GM21528 (cell line): ENCODE data around the gene RXFP4.
"Not testable (repeated sequence)": the region's sequence is repeated elsewhere in the genome, so short reads cannot be mapped to it uniquely, and the experiment has no call there.

ENCODE experiments used
- ATAC-seq: cut with Tn5 transposase; IDR thresholded peaks from one replicate; pipeline ENCODE4 v1.9.1; 2021; ENCODE audit warnings: mild to moderate bottlenecking, moderate library complexity; ENCODE audit not compliant: unreplicated experiment, low FRiP score

Gene RXFP4, protein sequence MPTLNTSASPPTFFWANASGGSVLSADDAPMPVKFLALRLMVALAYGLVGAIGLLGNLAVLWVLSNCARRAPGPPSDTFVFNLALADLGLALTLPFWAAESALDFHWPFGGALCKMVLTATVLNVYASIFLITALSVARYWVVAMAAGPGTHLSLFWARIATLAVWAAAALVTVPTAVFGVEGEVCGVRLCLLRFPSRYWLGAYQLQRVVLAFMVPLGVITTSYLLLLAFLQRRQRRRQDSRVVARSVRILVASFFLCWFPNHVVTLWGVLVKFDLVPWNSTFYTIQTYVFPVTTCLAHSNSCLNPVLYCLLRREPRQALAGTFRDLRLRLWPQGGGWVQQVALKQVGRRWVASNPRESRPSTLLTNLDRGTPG

DNA sequence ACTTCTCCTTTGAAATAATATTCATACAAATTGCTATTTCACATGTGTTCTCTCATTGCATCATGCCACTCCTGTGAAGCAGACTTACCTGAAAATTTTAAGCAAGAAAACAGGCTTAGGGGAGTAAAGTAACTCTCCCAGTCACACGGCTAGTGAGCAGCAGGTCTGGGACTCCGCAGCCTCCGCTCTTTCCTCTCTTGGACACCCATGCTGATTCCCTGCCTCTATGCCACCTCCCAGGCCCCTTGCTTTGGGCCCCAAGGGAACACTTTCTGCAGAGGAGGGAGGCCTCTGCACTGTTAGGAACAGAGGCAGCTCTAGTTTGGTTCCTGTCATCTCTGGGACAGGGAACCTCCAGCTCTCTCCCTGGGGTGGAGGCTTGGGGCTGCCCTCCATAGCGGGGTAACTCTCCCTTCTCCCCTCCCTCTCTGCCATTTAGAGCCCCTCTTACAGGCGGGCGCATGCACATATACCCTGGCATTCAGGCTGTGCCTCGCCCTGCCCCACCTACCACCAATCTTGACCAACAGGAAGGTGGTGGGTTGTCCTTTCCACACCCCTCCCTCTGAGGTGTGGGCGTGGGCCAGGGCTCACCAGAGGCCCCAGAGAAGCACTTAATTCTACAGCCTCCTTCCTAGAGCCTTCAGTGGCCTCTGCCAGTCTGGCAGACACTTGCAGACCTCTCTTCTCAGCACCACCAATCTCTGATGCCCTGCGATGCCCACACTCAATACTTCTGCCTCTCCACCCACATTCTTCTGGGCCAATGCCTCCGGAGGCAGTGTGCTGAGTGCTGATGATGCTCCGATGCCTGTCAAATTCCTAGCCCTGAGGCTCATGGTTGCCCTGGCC is at the start of gene RXFP4:
Gene RXFP4, plus strand, starts transcription at position 646 of the 852 bp plus-strand sequence. Its CDS starts 72 bp downstream, at position 718.
- no peak for ATAC-seq

DNA sequence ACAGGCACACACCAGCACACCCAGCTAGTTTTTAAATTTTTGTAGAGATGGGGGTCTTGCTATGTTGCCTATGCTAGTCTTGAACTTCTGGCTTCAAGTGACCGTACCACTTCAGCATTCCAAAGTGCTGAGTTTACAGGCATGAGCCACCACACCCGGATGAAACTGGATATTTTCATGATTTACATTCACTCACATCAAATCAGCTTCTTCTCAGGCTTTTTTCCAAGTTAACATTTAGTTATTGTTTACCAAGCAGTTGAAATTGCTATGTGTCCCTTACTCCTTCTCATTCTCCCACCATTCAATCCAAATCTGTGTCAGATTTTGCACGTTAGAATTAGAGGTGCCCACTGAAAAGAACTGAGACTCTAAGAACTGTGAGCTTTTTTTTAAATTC is 48.6 kb upstream of the RXFP4 start:
- no peak for ATAC-seq

DNA sequence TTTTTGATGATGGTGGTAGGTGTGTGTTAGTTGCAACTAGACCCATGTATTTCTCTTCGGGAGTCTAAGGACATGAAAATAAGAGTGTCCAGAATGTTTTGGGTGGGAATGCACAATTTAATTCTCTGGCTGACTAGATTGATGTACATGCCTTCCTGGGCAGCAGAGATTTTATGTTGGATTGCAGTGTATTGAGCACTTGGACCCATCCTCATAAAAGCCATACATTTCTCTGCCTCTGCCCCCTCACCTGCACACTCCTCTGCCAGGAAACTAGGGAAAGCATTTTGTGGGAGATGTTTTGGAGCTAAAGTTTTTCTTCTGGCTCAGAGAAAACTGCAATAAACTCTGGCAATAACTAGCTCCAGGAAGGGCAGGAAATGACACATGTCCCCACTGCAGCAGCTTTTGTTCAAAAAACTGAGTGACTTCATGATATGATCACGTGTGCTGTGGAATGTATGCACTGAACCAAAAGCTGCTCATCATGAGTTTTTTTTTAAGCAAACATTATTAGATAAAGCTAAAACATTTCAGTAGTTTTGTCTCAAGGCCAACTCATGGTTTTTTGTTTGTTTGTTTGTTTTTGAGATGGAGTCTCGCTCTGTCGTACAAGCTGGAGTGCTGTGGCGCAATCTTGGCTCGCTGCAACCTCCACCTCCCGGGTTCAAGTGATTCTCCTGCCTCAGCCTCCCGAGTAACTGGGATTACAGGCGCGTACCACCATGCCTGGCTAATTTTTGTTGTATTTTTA is 47.9 kb upstream of the RXFP4 start:
- ATAC-seq = no peak

DNA sequence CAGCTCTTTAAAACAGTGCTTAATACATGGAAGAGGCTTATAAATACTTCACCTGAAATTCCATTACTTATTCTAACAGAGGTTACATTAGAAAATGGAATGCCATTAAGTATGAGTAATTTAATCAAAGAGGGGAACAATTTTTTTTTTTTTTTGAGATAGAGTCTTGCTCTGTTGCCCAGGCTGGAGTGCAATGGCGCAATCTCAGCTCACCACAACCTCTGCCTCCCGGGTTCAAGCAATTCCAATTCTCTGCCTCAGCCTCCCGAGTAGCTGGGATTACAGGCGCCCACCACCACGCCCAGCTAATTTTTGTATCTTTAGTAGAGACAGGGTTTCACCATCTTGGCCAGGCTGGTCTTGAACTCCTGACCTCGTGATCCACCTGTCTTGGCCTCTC is 45.8 kb upstream of the RXFP4 start:
- ATAC-seq = not testable (repeated sequence)

DNA sequence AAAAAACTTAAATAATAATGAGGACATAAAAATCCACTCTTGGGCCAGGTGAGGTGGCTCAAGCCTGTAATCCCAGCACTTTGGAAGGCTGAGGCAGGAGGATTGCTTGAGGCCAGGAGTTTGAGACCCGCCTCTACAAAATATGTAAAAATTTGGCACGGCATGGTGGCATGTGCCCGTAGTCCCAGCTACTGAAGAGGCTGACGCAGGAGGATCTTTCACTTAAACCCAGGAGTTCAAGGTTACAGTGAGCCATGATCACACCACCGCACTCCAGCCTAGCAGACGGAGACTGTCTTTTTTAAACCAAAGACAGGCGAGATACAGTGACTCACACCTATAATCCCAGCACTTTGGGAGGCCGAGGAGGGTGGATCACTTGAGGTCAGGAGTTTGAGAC is 45.0 kb upstream of the RXFP4 start:
- ATAC-seq = not testable (repeated sequence)

DNA sequence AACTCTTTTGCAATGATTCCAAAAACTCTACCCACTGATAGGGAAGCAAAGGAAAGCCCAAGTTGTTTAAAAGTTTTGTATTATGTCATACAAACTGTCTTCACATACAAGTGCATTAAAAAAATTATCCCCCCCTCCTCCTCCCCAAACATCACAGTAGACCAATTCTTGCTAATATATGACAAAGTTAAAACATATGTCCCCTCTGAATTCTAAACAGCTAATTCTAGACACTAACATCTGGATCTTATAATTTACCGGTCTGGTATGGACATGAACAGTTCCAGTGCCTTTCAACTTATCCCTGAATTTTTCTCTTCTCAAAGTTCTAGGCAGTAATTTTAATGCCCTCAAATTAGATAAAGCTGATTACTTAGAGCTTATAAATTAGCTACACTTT is 43.7 kb upstream of the RXFP4 start:
- ATAC-seq = no peak

DNA sequence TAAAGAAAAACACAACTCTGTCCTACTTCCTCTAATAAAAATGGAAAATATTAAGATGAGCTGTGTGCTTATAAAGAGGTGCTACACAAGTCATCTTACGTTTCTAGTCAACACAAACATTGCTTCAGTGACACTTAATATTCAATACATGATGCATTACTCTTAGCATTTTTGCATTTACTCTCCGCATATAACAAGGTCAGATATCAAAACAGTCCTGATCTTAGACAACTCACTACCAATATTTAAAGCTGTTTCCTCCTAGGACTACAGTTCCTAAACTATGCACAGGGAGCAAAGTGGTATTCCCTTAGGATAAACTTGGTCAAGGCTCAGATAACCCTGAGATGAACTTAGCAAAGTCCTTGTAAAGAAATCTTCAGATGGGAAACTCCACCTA is 42.5 kb upstream of the RXFP4 start:
- ATAC-seq = no peak

DNA sequence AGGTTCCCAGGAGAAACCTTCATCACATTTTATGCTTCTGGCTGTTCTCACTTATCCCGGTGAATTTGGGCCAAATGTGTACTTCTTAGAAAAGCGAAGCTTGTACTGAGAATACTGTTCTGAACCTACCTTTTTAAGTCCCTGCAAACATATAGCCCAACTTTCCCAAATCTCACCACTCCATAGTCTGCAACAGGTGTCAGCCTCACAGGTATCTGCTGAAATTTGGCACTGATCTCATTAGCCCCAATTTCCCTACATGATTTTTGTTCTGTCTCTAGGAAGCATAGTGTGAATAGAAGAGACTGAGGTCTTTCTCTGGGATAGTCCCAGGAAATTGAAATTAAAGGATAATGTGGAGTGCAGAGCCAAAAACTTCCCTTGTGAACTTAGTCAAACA is 41.8 kb upstream of the RXFP4 start:
- no peak for ATAC-seq

DNA sequence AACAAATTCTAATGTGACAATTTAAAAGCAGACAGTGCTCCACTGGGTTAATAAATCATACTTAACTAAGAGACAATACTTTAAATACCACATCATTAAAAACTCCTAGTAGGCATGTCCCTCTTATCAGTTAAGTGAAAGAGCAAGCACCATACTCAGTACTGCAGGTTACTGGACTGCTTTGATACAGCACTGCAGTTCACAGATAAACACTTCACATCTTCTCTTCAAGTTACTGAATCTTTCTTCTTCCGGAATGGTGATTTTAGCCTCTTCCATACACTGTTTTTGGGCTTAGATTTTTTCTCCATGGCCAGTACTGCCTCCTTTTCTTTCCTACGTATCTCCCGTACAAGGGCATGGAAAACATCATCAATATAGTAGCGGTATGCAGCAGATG is 41.3 kb upstream of the RXFP4 start:
- ATAC-seq = no peak

DNA sequence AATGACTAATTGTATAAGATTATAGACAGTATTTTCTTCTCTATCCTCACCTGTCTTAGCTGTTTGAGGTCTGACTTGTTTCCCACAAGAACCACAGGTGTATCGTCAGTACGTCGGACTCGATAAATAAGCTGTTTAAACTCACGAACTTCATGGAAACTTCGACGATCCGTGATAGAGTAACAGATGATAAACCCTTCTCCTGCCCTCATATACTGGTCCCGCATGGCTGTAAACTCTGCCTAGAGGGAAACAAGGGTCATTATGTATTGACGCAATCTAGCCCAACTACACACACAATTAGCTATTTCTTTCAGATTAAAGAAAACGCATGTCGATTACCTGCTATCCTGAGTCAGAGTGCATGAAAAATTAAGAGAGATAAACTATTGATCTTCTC is 37.2 kb upstream of the RXFP4 start:
- ATAC-seq = no peak

DNA sequence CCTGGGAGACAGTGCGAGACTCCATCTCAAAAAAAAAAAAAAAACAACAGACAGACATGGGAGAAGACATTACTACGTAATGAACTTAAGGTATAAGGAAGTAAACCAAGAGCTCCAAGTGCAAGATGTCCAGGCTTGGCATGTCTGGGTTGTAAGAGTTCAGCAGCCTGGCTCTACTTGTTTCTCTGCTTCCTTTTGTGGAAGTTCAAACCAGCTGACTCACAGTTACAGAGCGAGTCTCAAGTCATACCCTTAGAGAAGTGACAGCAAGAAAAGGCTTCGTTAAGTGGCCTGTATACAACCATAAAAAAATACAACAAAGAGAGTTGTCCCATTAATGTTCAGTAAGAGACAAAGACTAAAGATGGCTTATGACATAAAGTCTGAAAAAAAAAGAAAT is 31.5 kb upstream of the RXFP4 start:
- ATAC-seq = no peak

DNA sequence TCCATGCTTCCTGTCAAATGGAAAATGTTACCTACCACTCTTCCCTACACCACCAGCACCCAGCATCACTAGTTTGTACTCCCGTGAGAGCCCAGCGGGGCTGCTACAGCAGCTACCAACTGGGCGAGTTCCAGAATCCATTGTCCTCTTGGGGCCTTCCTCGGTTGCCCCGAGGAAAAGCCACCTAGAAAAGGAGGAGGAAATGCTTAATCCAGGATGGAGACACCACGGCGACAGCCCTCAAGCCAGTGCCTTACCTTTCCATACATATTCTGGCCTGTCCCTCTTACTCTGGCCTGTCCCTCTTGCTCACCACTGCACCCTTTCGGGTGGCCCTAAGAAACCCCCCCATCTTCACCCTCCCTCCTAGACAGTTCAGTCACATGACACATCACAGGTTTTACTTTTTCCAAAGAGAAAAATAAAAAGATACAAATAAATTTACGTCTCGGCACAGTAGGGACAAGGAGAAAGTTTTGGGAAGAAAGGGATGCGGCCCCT is 30.8 kb upstream of the RXFP4 start:
- ATAC-seq = no peak

DNA sequence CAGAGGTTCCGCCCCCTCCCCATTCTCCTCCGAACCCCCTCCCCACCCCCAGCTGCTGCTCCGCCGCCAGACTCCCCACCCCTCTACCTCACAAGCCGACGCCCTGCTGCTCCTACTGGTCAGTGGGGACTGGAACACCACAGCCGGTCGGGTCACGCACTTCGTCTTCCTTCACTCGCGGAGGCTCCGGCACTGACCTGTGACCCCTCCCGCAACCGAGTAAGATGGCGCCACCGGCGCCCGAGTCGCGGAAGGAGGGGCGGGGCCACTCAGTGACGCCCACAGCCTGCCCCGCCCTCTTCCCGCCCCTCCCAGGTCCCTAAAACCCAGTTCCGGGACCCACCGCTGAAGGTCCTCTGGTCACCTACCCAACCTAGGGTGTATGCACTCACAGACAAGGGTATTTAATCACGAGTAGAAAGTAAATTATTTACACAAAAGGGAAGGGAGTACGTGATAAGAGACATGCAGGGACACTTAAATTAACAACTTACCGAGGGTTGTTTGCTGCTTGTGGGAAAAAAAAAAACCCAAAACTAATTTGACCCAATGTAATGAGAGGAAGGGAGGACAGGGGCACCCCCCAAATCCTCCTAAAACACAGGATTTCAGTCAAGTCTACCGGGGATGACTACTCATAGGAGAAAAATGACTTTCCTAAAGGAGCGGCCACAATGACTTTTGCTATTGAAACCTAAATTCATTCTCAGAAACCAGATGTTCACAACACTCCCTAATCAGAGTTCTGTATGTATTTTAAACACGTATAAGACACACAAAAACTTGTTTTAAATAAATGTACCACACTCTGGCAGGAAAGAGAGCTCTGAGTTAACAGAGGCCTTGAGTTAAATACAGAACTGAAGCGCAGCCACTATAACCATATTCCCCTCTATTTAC is 30.0 kb upstream of the RXFP4 start, which contains the start of gene RIT1:
Gene RIT1, minus strand, starts transcription at position 194 of the 900 bp plus-strand sequence. CDS start 588 bp downstream, outside the sequence.
- peak; percentile 77 for ATAC-seq

DNA sequence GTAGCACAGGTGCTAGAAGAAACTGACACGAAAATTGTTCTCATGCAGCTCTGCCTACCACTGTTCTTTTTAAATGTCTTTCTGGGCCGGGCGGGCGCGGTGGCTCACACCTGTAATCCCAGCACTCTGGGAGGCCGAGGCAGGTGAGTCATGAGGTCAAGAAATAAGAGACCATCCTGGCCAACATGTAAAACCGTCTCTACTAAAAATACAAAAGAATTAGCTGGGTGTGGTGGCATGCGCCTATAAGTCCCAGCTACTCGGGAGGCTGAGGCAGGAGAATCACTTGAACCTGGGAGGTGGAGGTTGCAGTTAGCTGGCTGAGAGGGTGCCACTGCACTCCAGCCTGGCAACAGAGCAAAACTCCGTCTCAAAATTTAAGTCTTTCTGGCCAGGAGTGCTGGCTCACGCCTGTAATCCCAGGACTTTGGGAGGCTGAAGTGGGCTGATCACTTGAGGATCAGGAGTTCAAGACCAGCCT is 29.3 kb upstream of the RXFP4 start:
- ATAC-seq = no peak

DNA sequence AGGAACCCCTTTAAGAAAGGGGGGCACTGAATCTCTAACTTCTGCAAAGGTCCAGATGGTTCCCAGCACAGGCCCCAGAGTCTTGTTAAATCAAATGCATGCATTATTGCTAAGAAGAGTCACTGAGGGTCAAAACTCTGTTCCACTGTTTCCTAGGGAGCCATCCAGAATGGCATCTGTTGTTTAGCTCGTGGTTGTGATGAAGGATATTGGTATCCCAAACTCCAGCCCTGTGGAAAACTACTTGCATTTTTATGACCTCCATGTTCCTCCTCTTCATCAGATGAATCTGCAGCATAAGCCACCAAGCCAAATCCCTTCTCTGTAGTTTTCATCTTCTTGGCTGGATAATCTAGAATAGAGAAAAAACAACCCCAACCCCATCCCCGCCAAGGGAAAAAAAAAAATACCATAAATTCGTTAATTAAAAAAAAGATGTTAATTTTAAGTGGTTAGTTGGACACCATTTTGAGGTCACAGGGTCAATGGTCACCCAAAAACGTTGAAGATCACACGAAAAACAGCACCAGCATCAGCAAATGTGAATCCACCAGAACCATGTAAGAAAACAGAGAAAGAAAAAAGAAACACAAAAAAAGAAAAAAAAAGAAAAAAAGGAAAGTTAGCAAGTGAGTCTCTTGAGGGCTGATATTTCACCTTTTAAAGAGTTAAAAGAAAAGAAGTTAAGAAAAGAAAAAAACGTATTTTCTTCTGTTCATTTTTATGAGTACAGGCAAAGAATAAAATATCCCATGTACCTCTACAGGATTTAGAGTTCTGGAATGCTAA is 27.3 kb upstream of the RXFP4 start:
- no peak for ATAC-seq

DNA sequence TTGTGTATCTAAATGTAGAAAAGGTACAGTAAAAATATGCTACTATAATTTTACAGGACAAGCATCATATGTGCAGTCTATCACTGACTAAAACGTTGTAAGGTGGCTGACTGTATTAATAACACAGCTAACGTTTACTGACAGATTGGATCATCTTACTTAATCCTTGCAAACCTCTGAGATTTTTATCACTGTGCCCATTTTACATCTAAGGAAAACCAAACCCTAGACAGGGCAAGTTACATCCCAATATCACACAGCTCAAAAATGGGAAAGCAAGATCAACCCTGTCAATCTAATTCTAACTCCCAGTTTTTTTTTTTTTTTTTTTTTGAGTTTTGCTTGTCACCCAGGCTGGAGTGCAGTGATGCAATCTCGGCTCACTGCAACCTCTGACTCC is 22.8 kb upstream of the RXFP4 start:
- ATAC-seq = no peak

DNA sequence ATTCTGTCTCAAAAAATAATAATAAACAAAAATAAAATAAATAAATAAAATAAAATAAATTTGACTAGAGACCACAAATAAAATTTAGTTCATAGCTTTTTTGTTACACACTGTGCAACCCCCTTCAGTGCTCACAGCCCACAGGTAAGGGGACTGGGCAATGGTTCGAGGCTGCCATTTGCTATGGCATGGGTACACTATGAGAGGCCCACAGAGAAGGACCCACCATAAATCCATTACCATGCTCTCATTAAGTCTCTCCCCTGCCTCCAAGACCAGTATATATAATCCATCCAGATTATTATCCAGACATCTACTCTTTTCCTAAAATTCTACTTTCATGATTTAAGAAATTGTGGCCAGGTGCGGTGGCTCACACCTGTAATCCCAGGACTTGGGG is 21.6 kb upstream of the RXFP4 start:
- ATAC-seq = no peak

DNA sequence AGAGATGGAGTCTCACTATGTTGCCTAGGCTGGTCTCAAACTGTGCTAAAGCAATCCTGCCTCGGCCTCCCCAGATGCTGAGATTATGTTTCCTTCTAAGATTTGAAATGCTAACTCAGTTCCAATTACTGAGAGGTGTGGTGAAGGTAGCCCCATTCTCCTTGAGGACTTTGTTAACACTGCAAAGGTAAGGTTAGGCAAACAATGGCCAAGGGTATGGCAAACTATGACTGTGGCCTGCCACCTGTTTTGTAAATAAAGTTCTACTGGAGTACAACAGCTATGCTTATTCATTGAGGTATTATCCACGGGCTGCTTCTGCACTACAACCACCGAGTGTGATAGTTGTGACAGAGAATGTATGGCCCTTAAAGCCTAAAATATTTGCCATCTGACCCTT is 20.7 kb upstream of the RXFP4 start:
- ATAC-seq = no peak

DNA sequence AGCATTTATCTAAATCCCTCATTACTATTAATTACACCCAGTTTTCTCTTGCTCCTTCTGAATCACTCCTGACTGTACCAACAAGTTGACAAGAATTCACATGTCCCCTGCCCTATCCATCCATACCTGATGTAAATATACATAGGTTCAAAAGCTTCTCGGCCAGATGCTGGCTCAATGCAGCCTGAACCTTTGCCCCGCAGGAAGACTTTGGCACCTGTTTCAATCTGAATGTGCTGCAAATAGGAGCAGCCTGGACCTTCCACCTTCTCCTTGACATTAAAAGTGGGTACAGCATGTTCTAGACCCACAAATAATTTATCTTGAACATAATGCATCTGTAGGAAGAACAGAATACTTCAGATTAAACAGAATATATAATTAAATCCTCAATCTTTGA is 15.9 kb upstream of the RXFP4 start:
- ATAC-seq = no peak
